VCaP (cell line): ENCODE results near the gene TMEM107.
A peak's percentile ranks its signal among the peaks of the same experiment; 100 is the strongest.

Source experiments
- H3K27ac ChIP-seq: fragments of 450-650 bp; 2 replicates; pipeline ENCODE4 v1.5.1; 2017
- TF ChIP-seq, protein P1 (sequence below): fragments of 450-650 bp; conservative IDR thresholded peaks from 2 replicates; pipeline ENCODE4 v1.5.1; 2017; ENCODE audit warnings: mild to moderate bottlenecking, moderate library complexity

TMEM107 gene

DNA sequence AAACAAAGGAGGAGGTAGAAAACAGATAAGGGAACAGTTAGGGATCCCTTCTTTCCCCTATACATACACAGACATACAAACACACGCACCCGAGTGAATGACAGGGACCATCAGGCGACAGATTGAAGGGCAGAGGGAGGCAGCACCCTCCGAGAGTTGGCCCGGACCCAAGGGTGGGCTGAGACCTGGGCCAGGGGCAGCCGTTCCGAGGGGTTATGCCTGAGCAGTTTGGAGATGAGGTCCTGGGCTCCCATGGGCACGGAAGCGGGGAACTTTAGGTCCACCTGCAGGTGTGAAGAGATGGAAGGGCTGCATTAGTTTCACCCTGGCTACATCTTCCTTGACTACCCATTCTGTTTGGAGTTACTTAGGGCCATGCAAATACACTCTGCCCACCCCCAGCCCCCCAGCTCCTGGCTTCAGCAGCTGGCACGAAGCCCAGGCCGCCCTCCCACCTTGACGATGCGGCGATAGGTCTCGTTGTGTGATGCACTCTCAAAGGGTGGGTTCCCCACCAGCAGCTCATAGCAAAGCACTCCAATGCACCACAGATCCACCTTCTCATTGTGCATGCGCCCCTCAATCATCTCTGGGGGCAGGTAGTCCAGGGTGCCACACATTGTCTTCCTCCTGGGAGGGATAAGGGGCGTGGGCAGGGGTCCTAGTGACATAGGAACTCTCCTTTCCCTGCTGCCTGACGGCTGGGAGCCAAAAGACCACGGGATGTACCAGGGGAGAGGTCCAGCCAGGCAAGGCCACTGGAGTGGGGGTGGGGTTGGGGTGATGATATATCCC, 28.8 kb upstream of the TMEM107 start:
- TF ChIP-seq, protein P1, sequence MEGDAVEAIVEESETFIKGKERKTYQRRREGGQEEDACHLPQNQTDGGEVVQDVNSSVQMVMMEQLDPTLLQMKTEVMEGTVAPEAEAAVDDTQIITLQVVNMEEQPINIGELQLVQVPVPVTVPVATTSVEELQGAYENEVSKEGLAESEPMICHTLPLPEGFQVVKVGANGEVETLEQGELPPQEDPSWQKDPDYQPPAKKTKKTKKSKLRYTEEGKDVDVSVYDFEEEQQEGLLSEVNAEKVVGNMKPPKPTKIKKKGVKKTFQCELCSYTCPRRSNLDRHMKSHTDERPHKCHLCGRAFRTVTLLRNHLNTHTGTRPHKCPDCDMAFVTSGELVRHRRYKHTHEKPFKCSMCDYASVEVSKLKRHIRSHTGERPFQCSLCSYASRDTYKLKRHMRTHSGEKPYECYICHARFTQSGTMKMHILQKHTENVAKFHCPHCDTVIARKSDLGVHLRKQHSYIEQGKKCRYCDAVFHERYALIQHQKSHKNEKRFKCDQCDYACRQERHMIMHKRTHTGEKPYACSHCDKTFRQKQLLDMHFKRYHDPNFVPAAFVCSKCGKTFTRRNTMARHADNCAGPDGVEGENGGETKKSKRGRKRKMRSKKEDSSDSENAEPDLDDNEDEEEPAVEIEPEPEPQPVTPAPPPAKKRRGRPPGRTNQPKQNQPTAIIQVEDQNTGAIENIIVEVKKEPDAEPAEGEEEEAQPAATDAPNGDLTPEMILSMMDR = no peak

DNA sequence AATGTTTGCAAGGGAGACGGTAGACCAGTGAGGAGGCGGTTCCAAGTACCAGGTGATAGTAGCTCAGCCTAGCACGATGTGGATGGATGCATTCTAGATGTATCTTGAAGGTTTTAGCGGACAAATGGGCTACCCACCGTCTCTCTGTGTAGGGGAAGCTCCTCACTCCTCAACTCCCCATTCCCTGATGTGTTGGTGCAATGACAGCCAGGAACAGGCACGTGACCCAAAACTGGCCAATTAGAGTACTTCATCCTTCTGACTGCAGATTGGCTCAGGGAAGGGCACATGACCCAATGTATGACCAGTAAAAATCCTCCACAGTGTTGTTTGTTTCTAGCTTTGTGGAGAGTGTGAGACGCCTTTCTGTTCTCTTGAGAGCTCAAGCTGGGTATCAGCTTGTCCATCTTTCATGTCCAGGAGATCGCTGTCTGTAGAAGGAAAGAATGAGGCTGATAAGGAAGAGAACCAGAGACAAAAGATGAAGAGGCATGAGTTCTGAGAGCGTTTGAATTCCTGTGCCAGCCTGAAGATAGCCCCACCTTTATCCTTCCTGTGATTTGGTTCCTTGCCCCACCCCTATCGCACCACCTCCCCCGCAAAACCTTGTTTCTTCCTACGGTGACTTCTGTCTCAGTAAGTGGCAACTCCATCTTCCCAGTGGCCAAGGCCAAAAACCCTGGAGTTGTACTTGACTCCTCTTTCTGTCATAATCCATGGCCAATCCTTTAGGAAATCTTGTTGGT, 16.1 kb upstream of the TMEM107 start:
- no peak overlapping the region for H3K27ac ChIP-seq
- TF ChIP-seq, protein P1 = no peak

More for the DNA sequence above, 28.8 kb upstream of the TMEM107 start:
- H3K27ac ChIP-seq = no peak overlapping the region

DNA sequence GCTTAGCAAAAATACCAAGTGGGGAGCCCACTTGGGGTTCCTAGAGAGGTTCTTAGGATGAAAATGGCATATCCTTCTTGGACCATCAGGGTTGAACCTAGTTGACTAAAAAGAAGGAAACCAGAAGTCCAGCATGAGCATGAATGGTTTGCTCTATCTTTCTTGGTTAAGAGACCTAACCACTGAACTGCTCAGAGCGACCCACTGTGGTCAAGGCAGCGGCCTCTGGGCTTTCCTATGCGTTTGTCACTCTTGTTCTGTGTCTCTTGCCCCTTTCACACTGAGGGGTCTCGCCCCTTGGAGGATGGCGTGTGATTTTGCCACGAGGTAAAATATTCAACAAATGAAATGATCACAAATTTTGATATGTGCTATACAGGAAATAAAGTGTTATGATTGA, 14.3 kb upstream of the TMEM107 start:
- H3K27ac ChIP-seq = peak overlapping the region; percentile 72
- TF ChIP-seq, protein P1 = no peak

DNA sequence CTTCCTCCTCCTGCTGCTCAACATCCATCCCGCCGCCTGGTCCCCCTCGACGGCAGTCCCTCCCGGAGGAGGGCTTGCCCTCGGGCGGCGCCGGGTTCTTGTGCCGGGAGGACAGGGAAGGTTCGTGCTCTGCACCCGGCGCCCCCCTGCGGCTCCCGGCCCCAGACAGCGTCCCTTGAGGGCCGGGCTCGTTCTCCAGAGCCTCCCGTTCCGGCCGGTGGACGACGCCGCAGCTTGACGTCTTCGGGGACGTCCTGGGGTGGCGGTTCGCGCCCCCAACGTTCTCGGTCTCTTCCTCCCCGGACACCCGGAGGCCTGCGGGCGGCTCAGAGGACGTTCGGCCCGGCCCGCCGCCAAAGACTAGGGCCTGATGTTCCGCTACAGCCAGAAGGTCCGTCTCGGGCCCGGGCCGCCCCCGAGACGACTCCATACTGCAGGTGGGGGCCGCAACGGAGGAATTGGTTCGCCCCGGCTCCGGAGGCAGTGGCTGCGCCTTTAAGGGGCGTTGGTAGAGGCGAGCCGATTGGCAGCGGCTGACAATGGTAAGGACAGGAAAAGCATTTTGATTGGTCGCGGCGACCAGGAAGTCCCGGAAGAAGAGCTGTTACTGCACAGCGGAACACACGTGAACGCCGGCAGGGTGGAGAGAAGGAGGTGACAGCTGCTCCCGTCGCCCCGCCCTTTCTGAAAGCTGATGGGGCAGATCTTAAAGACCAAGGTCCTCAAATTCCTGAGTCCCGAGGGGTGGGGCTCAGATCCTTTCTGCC, 13.7 kb upstream of the TMEM107 start, which contains the start of gene BORCS6:
TSS of gene BORCS6 (minus strand) at position 470 of the 767 bp plus-strand sequence. CDS start at position 430, 40 bp downstream.
- peak within 1 kb of the TSS; percentile 72 for H3K27ac ChIP-seq

DNA sequence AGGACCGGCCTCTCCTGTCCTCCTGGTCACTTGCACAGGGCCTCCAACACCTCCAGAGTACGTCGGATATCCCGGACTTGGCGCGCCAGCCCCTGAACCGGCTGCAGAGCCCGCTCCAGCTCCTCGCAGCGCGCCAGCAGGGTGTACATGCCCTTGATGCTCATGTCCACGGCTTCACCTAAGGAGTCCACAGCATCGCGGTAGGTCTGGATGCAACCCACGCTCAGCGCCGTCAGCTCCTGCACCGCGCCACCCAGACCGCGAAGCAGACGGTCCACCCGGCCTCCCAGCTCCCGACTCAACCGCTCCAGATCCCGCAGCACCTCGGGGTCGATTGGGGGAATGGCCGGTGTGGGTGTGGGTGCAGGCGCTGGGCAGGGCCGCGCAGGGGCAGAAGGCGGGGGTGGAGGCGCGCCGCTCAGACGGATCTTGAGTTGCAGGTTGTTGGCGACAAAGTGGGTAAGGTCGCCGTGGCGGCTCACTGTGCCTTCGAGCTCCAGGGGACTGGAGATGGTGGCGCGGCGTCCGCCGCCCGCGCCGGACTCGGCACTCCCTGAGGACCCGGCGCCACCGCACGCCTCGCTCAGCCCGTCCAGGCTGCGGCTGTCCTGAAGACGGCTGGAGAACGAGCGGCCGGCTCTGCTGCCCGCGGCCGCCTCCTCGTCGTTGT, 13.0 kb upstream of the TMEM107 start:
- TF ChIP-seq, protein P1 = no peak
- peak overlapping the region; percentile 72 for H3K27ac ChIP-seq

More for the DNA sequence above, 13.7 kb upstream of the TMEM107 start, which contains the start of gene BORCS6:
- TF ChIP-seq, protein P1 = no peak

DNA sequence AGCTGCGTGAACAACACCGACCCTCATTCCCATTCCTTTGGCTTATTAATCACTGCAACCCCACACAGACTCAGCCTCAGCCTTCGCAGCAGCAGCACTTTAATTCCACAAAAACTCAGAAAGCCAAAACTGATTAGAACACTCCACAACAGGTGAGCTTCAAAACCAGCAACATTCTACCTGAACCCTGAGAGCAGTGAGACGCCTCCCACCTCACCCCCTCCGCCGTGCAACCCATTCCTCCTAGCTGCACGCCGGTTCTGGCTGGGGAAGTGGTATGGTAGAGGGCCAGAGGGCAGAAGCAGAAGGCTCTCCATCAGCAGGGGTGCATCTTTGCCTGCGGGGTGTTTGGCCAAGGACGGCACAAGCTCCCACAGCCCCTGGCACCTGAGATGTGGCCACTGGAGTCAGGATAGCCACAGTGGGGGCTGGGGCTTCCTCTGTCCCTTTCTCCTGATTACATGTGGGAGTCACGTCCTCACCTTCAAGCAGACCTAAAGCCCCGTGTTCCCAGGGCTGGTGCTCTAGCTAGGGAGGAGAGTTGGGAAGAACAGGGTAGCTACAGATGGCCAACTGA, 12.2 kb upstream of the TMEM107 start:
- peak overlapping the region; percentile 72 for H3K27ac ChIP-seq
- TF ChIP-seq, protein P1 = no peak
